Adrenal gland (tissue), 12 donors: ENCODE data around the gene BLTP2. TPM values are rescaled to one million over a fixed set of nuclear protein-coding genes. Genes with fewer than 3 reads are reported as not detected.

Experiments used
- DNase-seq, 7 donors: peaks; one replicate each; pipeline ENCODE4 v3.0.0-alpha.2; 2019 to 2020
- H3K27ac ChIP-seq, 5 donors: fragments of 200-600 bp; sonication (generic) in 4 of 5; 1 replicate in 3 of 5; 2 replicates in 2 of 5; pipeline versions ENCODE4 v1.5.1 to v1.8.0; 2016 to 2020; ENCODE audit warnings: mild to moderate bottlenecking in 1 of 5
- H3K27me3 ChIP-seq: fragments of 200-600 bp; 2 replicates; pipeline ENCODE4 v1.8.0; 2021
- H3K36me3 ChIP-seq, 2 donors: fragments of 200-600 bp; replicated peaks in 1 of 2; 1 replicate in 1 of 2; 2 replicates in 1 of 2; pipeline versions ENCODE4 v1.5.1 to v1.8.0; 2018 to 2022
- H3K4me1 ChIP-seq, 2 donors: fragments of 200-600 bp; replicated peaks in 1 of 2; 1 replicate in 1 of 2; 2 replicates in 1 of 2; pipeline versions ENCODE4 v1.5.1 to v1.8.0; 2018 to 2021
- H3K4me3 ChIP-seq, 4 donors: fragments of 200-600 bp; sonication (generic) in 3 of 4; one replicate each; pipeline ENCODE4 v1.5.1; 2016 to 2018
- H3K9me3 ChIP-seq, 3 donors: fragments of 200-600 bp; sonication (generic) in 1 of 3; replicated peaks in 1 of 3; 1 replicate in 2 of 3; 2 replicates in 1 of 3; pipeline versions ENCODE4 v1.5.1 to v1.8.0; 2016 to 2021
- CTCF ChIP-seq, 6 experiments: fragments of 450-650 bp in 4 of 6; fragments of 200-600 bp in 2 of 6; sonication (generic) in 1 of 6; IDR thresholded peaks; 1 replicate in 5 of 6; 2 replicates in 1 of 6; pipeline versions ENCODE4 v1.5.1 to v1.8.0; 2016 to 2021; ENCODE audit warnings: antibody characterized with exemption in 6 of 6, mild to moderate bottlenecking in 2 of 6, moderate library complexity in 1 of 6
- POLR2A ChIP-seq, 2 donors: fragments of 450-650 bp; IDR thresholded peaks; one replicate each; pipeline ENCODE4 v1.6.1; 2017; ENCODE audit warnings: antibody characterized with exemption in 2 of 2, mild to moderate bottlenecking in 2 of 2, moderate library complexity in 1 of 2
- WGBS, 4 donors: extraction: QIAGEN DNeasy Blood & Tissue Kit in 2 of 4; methylation state at CpG; one replicate each; pipeline versions ENCODE4 v1.1.5 to v1.1.7; 2013 to 2017; 5-methylcytosine and 5-hydroxymethylcytosine counted together
- intact Hi-C, 2 donors: fragments of 100-400 bp; cut with DNase I; formaldehyde crosslinking; loops; one replicate each; pipeline versions ENCODE4 v1.14.1 to v1.15.0; 2022 to 2023
- polyA plus RNA-seq, 3 donors: library from polyadenylated mRNA; stranded (reverse); fragments of 200-250 nt in 2 of 3; fragments of 350-450 nt in 1 of 3; fragmentation: Illumina TruSeq in 1 of 3; extraction: RNeasy Lipid Tissue Mini Kit (QIAGEN cat#74804) in 1 of 3; gene quantifications; one replicate each; pipeline ENCODE4 v1.2.3, GENCODE V29; 2013 to 2014
- total RNA-seq, 9 donors: library from RNA; depleted of rRNA in 4 of 9; stranded (reverse); fragments of >200 nt in 4 of 9; fragments of 120-200 nt in 1 of 9; fragmentation: NEBNext Ultra II Directional in 1 of 9; extraction: Animal tissue kit (Norgen Biotek cat#: 25700) in 1 of 9; gene quantifications; one replicate each; pipeline versions ENCODE4 v1.1.0 to v1.2.4, GENCODE V29; 2013 to 2023
- donor health status: healthy with polysubstance abuse.
- donor health status: Bipolar disorder and iron deficiency.
- donor health status: DM: yes; HTN: yes; CAD: no.
- donor health status: DM: no; HTN: no; CAD: no.
- donor health status: DM: no; HTN: no; CAD: no.
- donor health status: DM: yes; HTN: yes; CAD: no.

BLTP2 gene
- total and polyA plus RNA-seq, 12 donors: 27.8 to 228 (median 137) TPM

GRCh38 chr17:28688481-28688880, 43.5 kb upstream of the BLTP2 start:
- WGBS, 4 donors: 94 to 95% (median 95%) methylated on average over 4 of the region's 4 CpGs
- TF ChIP-seq CTCF (IDR thresholded peaks at IDR 0.05) (no peak), POLR2A (IDR thresholded peaks at IDR 0.05) (no peak)
- Histone ChIP-seq H3K36me3 (peaks cover 0 to 100% of the 10 kb centered on the region in 2 donors), H3K4me3 (no peak overlapping the region), H3K27ac (no peak overlapping the region), H3K4me1 (peaks cover 3 to 8% of the 10 kb centered on the region in 2 donors), H3K27me3 (no peaks in the 10 kb centered on the region), H3K9me3 (no peaks in the 10 kb centered on the region)
- no peak for DNase-seq
- intact Hi-C loops: loop anchor here in 1 of 2 donors (10.0 kb wide), 1 partner anchor 54 kb away; no protein-coding TSS in a partner anchor

GRCh38 chr17:28686296-28686695, 41.3 kb upstream of the BLTP2 start:
- H3K27me3 ChIP-seq: no peaks in the 10 kb centered on the region
- no peak for DNase-seq
- WGBS, 4 donors: 85 to 95% (median 88%) methylated on average over 4 of the region's 4 CpGs
- intact Hi-C loops: loop anchor here in 1 of 2 donors (10.0 kb wide), 1 partner anchor 51 kb away; no protein-coding TSS in a partner anchor
- no peak overlapping the region for H3K27ac ChIP-seq
- peaks cover 3 to 8% of the 10 kb centered on the region in 2 donors for H3K4me1 ChIP-seq
- peaks cover 0 to 100% of the 10 kb centered on the region in 2 donors for H3K36me3 ChIP-seq
- H3K9me3 ChIP-seq: no peaks in the 10 kb centered on the region
- H3K4me3 ChIP-seq: no peak overlapping the region
- TF ChIP-seq CTCF (IDR thresholded peaks at IDR 0.05) (no peak), POLR2A (IDR thresholded peaks at IDR 0.05) (no peak)

- Histone ChIP-seq H3K27ac (no peak overlapping the region), H3K4me1 (peaks cover 3 to 8% of the 10 kb centered on the region in 2 donors), H3K36me3 (peaks cover 0 to 100% of the 10 kb centered on the region in 2 donors), H3K4me3 (no peak overlapping the region), H3K9me3 (no peaks in the 10 kb centered on the region), H3K27me3 (no peaks in the 10 kb centered on the region)
- DNase-seq: no peak
- intact Hi-C loops: loop anchor here in 1 of 2 donors (10.0 kb wide), 1 partner anchor 51 kb away; no protein-coding TSS in a partner anchor
- WGBS, 4 donors: 77 to 84% (median 81%) methylated on average over 5 of the region's 5 CpGs
- TF ChIP-seq CTCF (IDR thresholded peaks at IDR 0.05) (no peak), POLR2A (IDR thresholded peaks at IDR 0.05) (no peak)
Measured at GRCh38 chr17:28685366-28685765, 40.4 kb upstream of the BLTP2 start.

- Histone ChIP-seq H3K27me3 (no peaks in the 10 kb centered on the region), H3K4me3 (no peak overlapping the region), H3K36me3 (peaks cover 0 to 100% of the 10 kb centered on the region in 2 donors), H3K9me3 (no peaks in the 10 kb centered on the region), H3K27ac (peak overlapping the region in 1 of 5 donors; percentile 2), H3K4me1 (peaks cover 3 to 8% of the 10 kb centered on the region in 2 donors)
- intact Hi-C loops: loop anchor here (5.0 to 10.0 kb wide), 2 partner anchors 43 to 50 kb away; no protein-coding TSS in a partner anchor
- no peak for TF ChIP-seq POLR2A (IDR thresholded peaks at IDR 0.05)
- TF ChIP-seq CTCF (IDR thresholded peaks at IDR 0.05): peak in 4 of 6 experiments; percentile 35 to 51 (median 42)
- peak; percentile 78 to 95 (median 87) for DNase-seq
- WGBS, 4 donors: 12 to 37% (median 25%) methylated on average over 3 of the region's 3 CpGs
Measured at GRCh38 chr17:28684963-28685362, 40.0 kb upstream of the BLTP2 start.
